Smooth muscle cell (in vitro differentiated cells): Measurements from ENCODE around the gene DMXL1. TPM values are rescaled to one million over a fixed set of nuclear protein-coding genes. Genes with fewer than 3 reads are reported as not detected.

ENCODE experiments used
- DNase-seq: peaks from one replicate; lab custom pipeline; 2025; ENCODE audit not compliant: unreplicated experiment; lab: John Stamatoyannopoulos, UW
- H2AFZ ChIP-seq: fragments of 200-600 bp; sonication (generic); 2 replicates; pipeline ENCODE4 v1.6.0; 2016; ENCODE audit warnings: antibody characterized with exemption, low read depth, mild to moderate bottlenecking
- H3F3A ChIP-seq: fragments of 200-600 bp; sonication (generic); 2 replicates; pipeline ENCODE4 v1.6.0; 2017; ENCODE audit warnings: antibody characterized with exemption, low read depth
- H3K27ac ChIP-seq: fragments of 200-600 bp; sonication (generic); 2 replicates; pipeline ENCODE4 v1.5.1; 2016; ENCODE audit warnings: low read depth, mild to moderate bottlenecking
- H3K27me3 ChIP-seq: fragments of 200-600 bp; sonication (generic); 2 replicates; pipeline ENCODE4 v1.6.1; 2016; ENCODE audit warnings: low read depth, mild to moderate bottlenecking
- H3K36me3 ChIP-seq: fragments of 200-600 bp; sonication (generic); 2 replicates; pipeline ENCODE4 v1.5.1; 2016; ENCODE audit warnings: low read depth
- H3K4me1 ChIP-seq: fragments of 200-600 bp; sonication (generic); 2 replicates; pipeline ENCODE4 v1.5.1; 2016; ENCODE audit warnings: low read depth
- H3K4me2 ChIP-seq: fragments of 200-600 bp; sonication (generic); 2 replicates; pipeline ENCODE4 v1.6.0; 2016; ENCODE audit warnings: mild to moderate bottlenecking
- H3K4me3 ChIP-seq: fragments of 200-600 bp; sonication (generic); 2 replicates; pipeline ENCODE4 v1.5.1; 2016; ENCODE audit warnings: mild to moderate bottlenecking
- H3K79me2 ChIP-seq: fragments of 200-600 bp; sonication (generic); 2 replicates; pipeline ENCODE4 v1.6.0; 2016; ENCODE audit warnings: low read depth, mild to moderate bottlenecking
- H3K9ac ChIP-seq: fragments of 200-600 bp; sonication (generic); 2 replicates; pipeline ENCODE4 v1.6.0; 2016; ENCODE audit warnings: low read depth
- H3K9me3 ChIP-seq: fragments of 200-600 bp; sonication (generic); replicated peaks from 2 replicates; pipeline ENCODE4 v1.5.1; 2016; ENCODE audit warnings: low read depth
- H4K20me1 ChIP-seq: fragments of 200-600 bp; sonication (generic); 2 replicates; pipeline ENCODE4 v1.6.0; 2016; ENCODE audit warnings: low read depth
- WGBS: methylation state at CpG from one replicate; pipeline ENCODE4 v1.1.7; 2016; ENCODE audit warnings: low lambda C conversion rate; 5-methylcytosine and 5-hydroxymethylcytosine counted together
- polyA plus RNA-seq: library from polyadenylated mRNA; unstranded; fragments of >200 nt; fragmentation: Nextera tagmentation; extraction: Ambion mirVana; gene quantifications from 2 replicates; pipeline ENCODE4 v1.2.1, GENCODE V29; 2016
- total RNA-seq: library from RNA; depleted of rRNA; stranded (reverse); fragments of >200 nt; gene quantifications from 2 replicates; pipeline ENCODE4 v1.2.3, GENCODE V29; 2014
- TF ChIP-seq, protein P1 (sequence below): fragments of 200-600 bp; sonication (generic); IDR thresholded peaks from 2 replicates; pipeline ENCODE4 v1.5.1; 2017; ENCODE audit warnings: borderline replicate concordance, mild to moderate bottlenecking, antibody characterized with exemption; ENCODE audit not compliant: insufficient read depth, poor library complexity, severe bottlenecking

DMXL1 gene
- total RNA-seq (59.3 and 76.0 TPM in 2 replicates), polyA plus RNA-seq (9.6 TPM in 2 replicates)

- peak within 1 kb of the TSS; percentile 88 for H3K4me2 ChIP-seq
- peak within 1 kb of the TSS; percentile 84 for H3K9ac ChIP-seq
- no peaks in the 10 kb centered on the region for H3K36me3 ChIP-seq
- H3K27ac ChIP-seq: peak within 1 kb of the TSS; percentile 78
- no peaks in the 10 kb centered on the region for H4K20me1 ChIP-seq
- DNase-seq: peak; percentile 86
- no peaks in the 10 kb centered on the region for H3F3A ChIP-seq
- peaks cover 47% of the 10 kb centered on the region for H3K79me2 ChIP-seq
- peak within 1 kb of the TSS; percentile 92 for H2AFZ ChIP-seq
- WGBS: under 1% methylated on average over 45 of the region's 68 CpGs
- peak within 1 kb of the TSS; percentile 66 for H3K4me3 ChIP-seq
- H3K9me3 ChIP-seq: no peaks in the 10 kb centered on the region
- H3K4me1 ChIP-seq: peaks cover 8% of the 10 kb centered on the region
- TF ChIP-seq, protein P1, sequence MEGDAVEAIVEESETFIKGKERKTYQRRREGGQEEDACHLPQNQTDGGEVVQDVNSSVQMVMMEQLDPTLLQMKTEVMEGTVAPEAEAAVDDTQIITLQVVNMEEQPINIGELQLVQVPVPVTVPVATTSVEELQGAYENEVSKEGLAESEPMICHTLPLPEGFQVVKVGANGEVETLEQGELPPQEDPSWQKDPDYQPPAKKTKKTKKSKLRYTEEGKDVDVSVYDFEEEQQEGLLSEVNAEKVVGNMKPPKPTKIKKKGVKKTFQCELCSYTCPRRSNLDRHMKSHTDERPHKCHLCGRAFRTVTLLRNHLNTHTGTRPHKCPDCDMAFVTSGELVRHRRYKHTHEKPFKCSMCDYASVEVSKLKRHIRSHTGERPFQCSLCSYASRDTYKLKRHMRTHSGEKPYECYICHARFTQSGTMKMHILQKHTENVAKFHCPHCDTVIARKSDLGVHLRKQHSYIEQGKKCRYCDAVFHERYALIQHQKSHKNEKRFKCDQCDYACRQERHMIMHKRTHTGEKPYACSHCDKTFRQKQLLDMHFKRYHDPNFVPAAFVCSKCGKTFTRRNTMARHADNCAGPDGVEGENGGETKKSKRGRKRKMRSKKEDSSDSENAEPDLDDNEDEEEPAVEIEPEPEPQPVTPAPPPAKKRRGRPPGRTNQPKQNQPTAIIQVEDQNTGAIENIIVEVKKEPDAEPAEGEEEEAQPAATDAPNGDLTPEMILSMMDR: no peak
- no peaks in the 10 kb centered on the region for H3K27me3 ChIP-seq
These were observed at the start of gene DMXL1 for GRCh38 chr5:119070828-119071560. Gene DMXL1 (plus strand): TSS chr5:119071087. CDS start chr5:119071570, 483 bp downstream.

DNA sequence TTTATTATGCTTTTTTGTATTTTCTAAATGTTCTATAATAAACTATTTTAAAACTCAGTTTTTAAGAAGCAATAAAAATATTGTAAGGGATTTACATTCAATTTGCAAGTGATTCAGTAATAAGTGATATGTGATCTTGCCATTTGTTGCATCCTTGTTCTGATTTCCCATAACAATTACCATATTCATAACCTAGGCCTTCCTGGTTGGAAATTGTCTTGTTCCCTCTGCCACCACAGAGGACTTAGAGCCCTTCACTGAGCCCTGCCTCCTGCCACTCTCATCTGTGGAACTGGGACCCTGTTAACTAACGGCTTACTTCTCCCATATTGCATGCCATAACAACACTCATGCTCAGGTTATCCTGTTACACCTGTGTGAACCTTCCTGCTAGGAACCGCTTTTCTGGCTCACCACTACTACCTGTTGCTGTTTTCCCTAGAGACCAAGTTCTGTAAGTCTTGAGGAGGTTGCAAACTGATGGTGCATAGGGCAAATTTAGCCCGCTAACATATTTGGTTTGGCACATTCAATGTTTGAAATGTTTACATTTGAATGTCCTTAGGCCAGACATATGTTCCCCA, 49.6 kb upstream of the DMXL1 start:
- no peaks in the 10 kb centered on the region for H3K79me2 ChIP-seq
- H3K36me3 ChIP-seq: no peaks in the 10 kb centered on the region
- no peak overlapping the region for H3K4me3 ChIP-seq
- no peak overlapping the region for H3K9ac ChIP-seq
- 94% methylated on average over 3 of the region's 3 CpGs for WGBS
- H3K4me1 ChIP-seq: no peaks in the 10 kb centered on the region
- no peak overlapping the region for H3K27ac ChIP-seq
- H4K20me1 ChIP-seq: no peaks in the 10 kb centered on the region
- DNase-seq: no peak
- no peaks in the 10 kb centered on the region for H3K27me3 ChIP-seq
- TF ChIP-seq, protein P1: no peak
- H3F3A ChIP-seq: no peaks in the 10 kb centered on the region
- no peak overlapping the region for H3K4me2 ChIP-seq
- no peak overlapping the region for H2AFZ ChIP-seq
- no peaks in the 10 kb centered on the region for H3K9me3 ChIP-seq

GRCh38 chr5:119022017-119022745, 48.7 kb upstream of the DMXL1 start:
- Histone ChIP-seq H3K79me2 (no peaks in the 10 kb centered on the region), H3K9ac (no peak overlapping the region), H3K4me1 (no peaks in the 10 kb centered on the region), H3K36me3 (no peaks in the 10 kb centered on the region), H3K27ac (no peak overlapping the region), H2AFZ (no peak overlapping the region), H3K27me3 (no peaks in the 10 kb centered on the region), H3K4me2 (no peak overlapping the region), H3K9me3 (no peaks in the 10 kb centered on the region), H3F3A (no peaks in the 10 kb centered on the region), H4K20me1 (no peaks in the 10 kb centered on the region), H3K4me3 (no peak overlapping the region)
- 45% methylated on average over 5 of the region's 5 CpGs for whole genome bisulfite sequencing
- TF ChIP-seq, protein P1: peak; percentile 49
- DNase-seq: no peak
